K562 (cell line): ENCODE measurements around the gene PIANP. TPM values are rescaled to one million over a fixed set of nuclear protein-coding genes. Genes with fewer than 3 reads are reported as not detected.

Source experiments
- ATAC-seq: fragments of 200-7000 bp; cut with Tn5 transposase; 3 replicates; pipeline ENCODE4 v1.9.1; 2020; ENCODE audit warnings: moderate library complexity
- BruUV-seq: library from RNA; stranded (reverse); fragments of 400-500 nt; replicated peaks from 2 replicates; lab custom pipeline; 2021; lab: Mats Ljungman, UMichigan
- CTCF ChIA-PET: fragments of 300-600 bp; formaldehyde crosslinking; extraction: SDS; loops from one replicate; lab custom pipeline; 2021; ENCODE audit warnings: low intra/inter-chr PET ratio; lab: Yijun Ruan, JAX
- POLR2A ChIA-PET: fragments of 300-600, 350-650 bp; sonication (Branson Sonifier 250); formaldehyde crosslinking; extraction: SDS; loops from one replicate; lab custom pipeline; 2021; ENCODE audit warnings: antibody characterized with exemption, inconsistent platforms; lab: Yijun Ruan, JAX
- DNase-seq, 4 experiments: peaks; one replicate each; pipeline versions ENCODE4 v3.0.0 to v3.0.0-alpha.2; 2011 to 2018; ENCODE audit warnings: low spot score in 3 of 4, mixed read lengths in 3 of 4; ENCODE audit errors: extremely low read depth in 1 of 4
- FAIRE-seq: peaks from 2 replicates; lab custom pipeline; 2011; peaks lifted over from hg19 to GRCh38; lab: Jason Lieb, UNC
- H2AFZ ChIP-seq: 2 replicates; pipeline ENCODE4 v1.6.0; 2011; ENCODE audit warnings: low read depth, low read length, control low read depth, inconsistent platforms
- H3K27ac ChIP-seq: fragments of 200-600 bp; 3 replicates; pipeline ENCODE4 v1.8.0; 2011; ENCODE audit warnings: low read depth, mild to moderate bottlenecking, control low read depth, inconsistent platforms, low read length, moderate library complexity, mixed read lengths; ENCODE audit errors: extremely low read depth
- H3K27me3 ChIP-seq, 2 experiments: fragments of 300-600 bp in 1 of 2; 2 replicates in 1 of 2; 3 replicates in 1 of 2; pipeline versions ENCODE4 v1.6.0 to v1.8.0; 2011; ENCODE audit warnings: inconsistent platforms in 2 of 2, low read length in 2 of 2, mild to moderate bottlenecking in 1 of 2, mixed read lengths in 1 of 2, moderate library complexity in 1 of 2; ENCODE audit not compliant: control insufficient read depth in 2 of 2, insufficient read depth in 2 of 2
- H3K36me3 ChIP-seq: fragments of 300-600 bp; 3 replicates; pipeline ENCODE4 v1.8.0; 2011; ENCODE audit warnings: mild to moderate bottlenecking, low read length, inconsistent platforms; ENCODE audit not compliant: control insufficient read depth, insufficient read depth
- H3K4me1 ChIP-seq, 2 experiments: fragments of 200-600 bp in 1 of 2; replicated peaks in 1 of 2; 2 replicates in 1 of 2; 3 replicates in 1 of 2; pipeline versions ENCODE4 v1.5.1 to v1.8.0; 2011; ENCODE audit warnings: inconsistent platforms in 2 of 2, low read length in 2 of 2, mild to moderate bottlenecking in 1 of 2, mixed read lengths in 1 of 2, moderate library complexity in 1 of 2; ENCODE audit not compliant: control insufficient read depth in 2 of 2, insufficient read depth in 2 of 2
- H3K4me2 ChIP-seq: 2 replicates; pipeline ENCODE4 v1.6.1; 2011; ENCODE audit warnings: low read length, control low read depth, inconsistent platforms, mixed read lengths; ENCODE audit not compliant: insufficient read depth
- H3K4me3 ChIP-seq: fragments of 200-600 bp; sonication (generic), shearing (Covaris generic); 2 replicates; pipeline ENCODE4 v1.5.1; 2016; ENCODE audit warnings: control low read depth, inconsistent platforms
- H3K79me2 ChIP-seq: fragments of 200-600 bp; 3 replicates; pipeline ENCODE4 v1.8.0; 2011; ENCODE audit warnings: low read length, inconsistent platforms; ENCODE audit not compliant: control insufficient read depth, insufficient read depth
- H3K9ac ChIP-seq, 2 experiments: 2 replicates each; pipeline versions ENCODE4 v1.6.0 to v1.6.1; 2011; ENCODE audit warnings: low read depth in 2 of 2, low read length in 2 of 2, control low read depth in 1 of 2, inconsistent platforms in 1 of 2, mild to moderate bottlenecking in 1 of 2, mixed read lengths in 1 of 2; ENCODE audit not compliant: insufficient read depth in 1 of 2
- H3K9me1 ChIP-seq: one replicate; pipeline ENCODE4 v1.6.0; 2011; ENCODE audit warnings: inconsistent platforms, mild to moderate bottlenecking, low read length, moderate library complexity; ENCODE audit not compliant: control insufficient read depth, insufficient read depth
- H3K9me3 ChIP-seq: replicated peaks from 2 replicates; pipeline ENCODE4 v1.5.1; 2011; ENCODE audit warnings: low read depth, low read length, inconsistent platforms; ENCODE audit not compliant: control insufficient read depth, insufficient read depth
- H4K20me1 ChIP-seq: replicated peaks from 2 replicates; pipeline ENCODE4 v1.6.1; 2011; ENCODE audit warnings: low read length, inconsistent platforms, mixed read lengths; ENCODE audit not compliant: control insufficient read depth, insufficient read depth
- CTBP1 ChIP-seq: fragments of 450-650 bp; IDR thresholded peaks from 2 replicates; pipeline ENCODE4 v1.6.1; 2016; ENCODE audit warnings: borderline replicate concordance
- DIDO1 ChIP-seq: fragments of 450-650 bp; IDR thresholded peaks from 2 replicates; pipeline ENCODE4 v1.6.1; 2016; ENCODE audit warnings: low read depth, missing biosample characterization, missing genetic modification characterization
- GATAD2A ChIP-seq: fragments of 450-650 bp; IDR thresholded peaks from 2 replicates; pipeline ENCODE4 v1.6.1; 2017
- HNRNPUL1 ChIP-seq: fragments of 200-400 bp; formaldehyde crosslinking; IDR thresholded peaks from 2 replicates; pipeline ENCODE4 v1.6.1; 2017; ENCODE audit warnings: low read length
- KDM1A ChIP-seq, 2 experiments: fragments of 450-650 bp; IDR thresholded peaks; 2 replicates each; pipeline ENCODE4 v1.6.1; 2016; ENCODE audit warnings: mild to moderate bottlenecking in 2 of 2
- MED1 ChIP-seq: sonication (generic); formaldehyde crosslinking; IDR thresholded peaks from 2 replicates; pipeline ENCODE4 v1.8.1; 2023; ENCODE audit warnings: missing genetic modification reagents, borderline replicate concordance
- NUFIP1 ChIP-seq: fragments of 450-650 bp; IDR thresholded peaks from 2 replicates; pipeline ENCODE4 v1.6.1; 2018; ENCODE audit not compliant: partially characterized antibody
- RBM25 ChIP-seq: fragments of 200-400 bp; formaldehyde crosslinking; IDR thresholded peaks from 2 replicates; pipeline ENCODE4 v1.6.1; 2018; ENCODE audit warnings: low read length, low read depth, moderate library complexity; ENCODE audit not compliant: severe bottlenecking
- TRIM24 ChIP-seq, 2 experiments: fragments of 450-650 bp; IDR thresholded peaks; 2 replicates each; pipeline ENCODE4 v1.6.1; 2016
- ZNF57 ChIP-seq: fragments of 450-650 bp; formaldehyde crosslinking; IDR thresholded peaks from 2 replicates; pipeline ENCODE4 v1.4.0; 2020; ENCODE audit warnings: mild to moderate bottlenecking, moderate library complexity
- WGBS: fragments of 100-300 bp; shearing (Covaris generic); methylation state at CpG from one replicate; pipeline ENCODE4 v1.1.6; 2016; ENCODE audit warnings: low coverage, mixed read lengths; ENCODE audit not compliant: insufficient coverage; ENCODE audit errors: missing lambda C conversion rate; 5-methylcytosine and 5-hydroxymethylcytosine counted together
- in situ Hi-C: fragments of 300-500 bp; cut with MboI; formaldehyde crosslinking; loops from 4 replicates; pipeline ENCODE4 v1.15.0; 2018; ENCODE audit warnings: inconsistent platforms, mixed read lengths
- intact Hi-C: fragments of 100-400 bp; cut with micrococcal nuclease; formaldehyde crosslinking; loops from 2 replicates; pipeline ENCODE4 v1.14.2; 2022
- polyA plus RNA-seq, 8 experiments: library from polyadenylated mRNA; depleted of rRNA in 4 of 8; stranded (reverse) in 5 of 8; unstranded in 3 of 8; fragments of >200 nt; fragmentation: Nextera tagmentation in 2 of 8; fragmentation: Illumina TruSeq in 1 of 8; extraction: Ambion mirVana in 2 of 8; extraction: Trizol in 1 of 8; gene quantifications; 2 replicates each; pipeline versions ENCODE4 v1.2.1 to v1.2.3, GENCODE V29; 2011 to 2014; ENCODE audit warnings: inconsistent platforms in 1 of 8, missing spikeins in 1 of 8
- total RNA-seq, 7 experiments: library from RNA; depleted of rRNA in 6 of 7; stranded (reverse); fragments of >200 nt in 6 of 7; fragmentation: Illumina TruSeq in 2 of 7; extraction: Trizol in 2 of 7; gene quantifications; 2 replicates each; pipeline versions ENCODE4 v1.2.1 to v1.2.3, GENCODE V29; 2011 to 2021; ENCODE audit warnings: low replicate concordance in 1 of 7
- TF ChIP-seq, protein P1 (sequence below): fragments of 450-650 bp; IDR thresholded peaks from 2 replicates; pipeline ENCODE4 v1.6.1; 2016
- TF ChIP-seq, protein P2 (sequence below), 3 experiments: IDR thresholded peaks in 2 of 3; conservative IDR thresholded peaks in 1 of 3; 2 replicates each; pipeline ENCODE4 v1.5.1; 2011 to 2012; ENCODE audit warnings: low read length in 3 of 3, mild to moderate bottlenecking in 3 of 3, control low read depth in 2 of 3, improper control_type of control experiment in 1 of 3, inconsistent platforms in 1 of 3, low read depth in 1 of 3, mixed read lengths in 1 of 3, moderate library complexity in 1 of 3; ENCODE audit not compliant: insufficient read depth in 2 of 3
- TF ChIP-seq, protein P3 (sequence below): fragments of 250-450 bp; sonication (Bioruptor Pico); IDR thresholded peaks from 2 replicates; pipeline ENCODE4 v1.4.0; 2020; ENCODE audit warnings: mild to moderate bottlenecking
- TF ChIP-seq, protein P4 (sequence below), 2 experiments: fragments of 450-650 bp in 1 of 2; sonication (generic) in 1 of 2; formaldehyde crosslinking in 1 of 2; IDR thresholded peaks in 1 of 2; conservative IDR thresholded peaks in 1 of 2; 2 replicates each; pipeline versions ENCODE4 v1.6.1 to v1.8.1; 2016 to 2023; ENCODE audit warnings: mild to moderate bottlenecking in 2 of 2, moderate library complexity in 2 of 2, inconsistent platforms in 1 of 2, missing genetic modification reagents in 1 of 2

The PIANP gene
- total and polyA plus RNA-seq, 9 of the 15 experiments (the other 6 are each of a cell fraction or from before 2014, with no cell fraction given) = 0.07 TPM; not detected in 8

DNA sequence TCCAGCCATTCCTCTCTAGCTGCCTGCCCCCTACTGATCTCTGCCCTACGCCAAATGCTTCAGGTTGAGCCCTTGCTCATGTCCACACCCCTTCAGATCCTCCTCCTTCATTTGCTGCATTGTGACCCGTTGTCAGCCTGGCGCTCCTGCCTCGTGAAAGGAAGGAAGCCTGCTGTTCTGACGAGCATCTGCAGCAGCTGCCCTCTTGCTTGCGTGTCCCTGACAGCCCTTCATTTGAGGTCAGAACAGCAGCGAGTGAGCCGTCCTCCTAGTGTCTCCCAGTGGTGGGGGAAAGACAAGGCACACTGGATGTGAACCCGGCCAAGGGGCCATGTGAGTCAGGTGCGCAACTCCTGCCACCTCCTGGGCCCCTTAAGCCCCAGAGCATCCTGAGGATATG, 3.0 kb upstream of the PIANP start (continued):
- TF ChIP-seq, protein P1, sequence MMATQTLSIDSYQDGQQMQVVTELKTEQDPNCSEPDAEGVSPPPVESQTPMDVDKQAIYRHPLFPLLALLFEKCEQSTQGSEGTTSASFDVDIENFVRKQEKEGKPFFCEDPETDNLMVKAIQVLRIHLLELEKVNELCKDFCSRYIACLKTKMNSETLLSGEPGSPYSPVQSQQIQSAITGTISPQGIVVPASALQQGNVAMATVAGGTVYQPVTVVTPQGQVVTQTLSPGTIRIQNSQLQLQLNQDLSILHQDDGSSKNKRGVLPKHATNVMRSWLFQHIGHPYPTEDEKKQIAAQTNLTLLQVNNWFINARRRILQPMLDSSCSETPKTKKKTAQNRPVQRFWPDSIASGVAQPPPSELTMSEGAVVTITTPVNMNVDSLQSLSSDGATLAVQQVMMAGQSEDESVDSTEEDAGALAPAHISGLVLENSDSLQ = peak; percentile 24; the same call in 1 of the 2 replicates
- TF ChIP-seq CTBP1 (peak; percentile 57; the same call in 1 of the 2 replicates), MED1 (CRISPR knock-in tag) (no peak)
- TF ChIP-seq, protein P2, sequence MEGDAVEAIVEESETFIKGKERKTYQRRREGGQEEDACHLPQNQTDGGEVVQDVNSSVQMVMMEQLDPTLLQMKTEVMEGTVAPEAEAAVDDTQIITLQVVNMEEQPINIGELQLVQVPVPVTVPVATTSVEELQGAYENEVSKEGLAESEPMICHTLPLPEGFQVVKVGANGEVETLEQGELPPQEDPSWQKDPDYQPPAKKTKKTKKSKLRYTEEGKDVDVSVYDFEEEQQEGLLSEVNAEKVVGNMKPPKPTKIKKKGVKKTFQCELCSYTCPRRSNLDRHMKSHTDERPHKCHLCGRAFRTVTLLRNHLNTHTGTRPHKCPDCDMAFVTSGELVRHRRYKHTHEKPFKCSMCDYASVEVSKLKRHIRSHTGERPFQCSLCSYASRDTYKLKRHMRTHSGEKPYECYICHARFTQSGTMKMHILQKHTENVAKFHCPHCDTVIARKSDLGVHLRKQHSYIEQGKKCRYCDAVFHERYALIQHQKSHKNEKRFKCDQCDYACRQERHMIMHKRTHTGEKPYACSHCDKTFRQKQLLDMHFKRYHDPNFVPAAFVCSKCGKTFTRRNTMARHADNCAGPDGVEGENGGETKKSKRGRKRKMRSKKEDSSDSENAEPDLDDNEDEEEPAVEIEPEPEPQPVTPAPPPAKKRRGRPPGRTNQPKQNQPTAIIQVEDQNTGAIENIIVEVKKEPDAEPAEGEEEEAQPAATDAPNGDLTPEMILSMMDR (IDR thresholded peaks at IDR 0.05 in 2 of 3, conservative IDR thresholded peaks at IDR 0.05 in 1 of 3; ENCODE audit: insufficient read depth in 2 of 3, low read depth in 1 of 3, low read length in 3 of 3) = peak in 2 of 3 experiments; percentile 14 to 41; a peak in 3 of 6 replicates

DNA sequence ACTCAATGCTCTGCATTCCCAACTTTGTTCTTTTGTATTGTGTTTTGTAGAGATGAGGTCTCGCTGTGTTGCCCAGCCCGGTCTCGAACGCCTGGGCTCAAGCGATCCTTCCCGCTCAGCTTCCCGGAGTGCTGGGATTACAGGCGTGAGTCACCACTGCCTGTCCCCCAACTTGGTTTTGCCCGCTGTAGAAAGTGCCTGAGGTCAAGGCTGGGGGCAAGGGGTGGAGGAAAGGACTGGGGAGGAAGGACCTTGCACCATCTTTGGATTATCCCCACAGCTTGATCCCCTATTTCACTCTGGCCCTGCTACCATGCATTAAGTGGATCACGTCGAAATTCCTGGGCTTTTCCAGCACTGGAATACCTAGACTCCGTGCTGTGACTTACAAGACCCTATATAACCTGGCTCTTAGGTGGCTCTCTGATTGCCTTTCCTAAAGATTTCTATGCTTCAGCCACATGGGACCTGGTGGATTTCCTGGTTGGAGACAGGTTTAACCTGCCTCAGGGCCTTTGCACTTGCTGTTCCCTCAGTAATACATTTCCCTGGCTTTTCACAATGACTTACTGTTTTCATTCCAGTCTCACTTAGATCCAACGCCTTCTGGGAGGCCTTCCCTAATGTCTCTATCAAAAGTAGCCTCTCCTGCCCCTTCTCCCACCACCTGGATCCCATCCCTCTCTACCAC, 608 bp upstream of the PIANP start:
- 18% methylated on average over 11 of the region's 13 CpGs for WGBS
- FAIRE-seq = peak; percentile 15
- Histone ChIP-seq H3K4me3 (no peak overlapping the region), H3K4me1 (peaks cover 5 to 21% of the 10 kb centered on the region in 2 experiments; a peak in 4 of 5 replicates), H3K9me3 (no peaks in the 10 kb centered on the region), H3K27ac (no peak overlapping the region), H3K9ac (no peak overlapping the region), H3K9me1 (no peaks in the 10 kb centered on the region), H3K4me2 (0 out of 2 replicates have a peak overlapping the region, but pooled peaks have one; percentile 10), H2AFZ (no peak overlapping the region), H4K20me1 (no peaks in the 10 kb centered on the region), H3K27me3 (peaks cover 11 to 27% of the 10 kb centered on the region in 2 experiments; a peak in 4 of 5 replicates), H3K79me2 (no peaks in the 10 kb centered on the region), H3K36me3 (no peaks in the 10 kb centered on the region)
- no TSS peak for BruUV-seq
- POLR2A ChIA-PET = interaction anchor here (0.8 kb wide), 1 partner anchor 12 kb away, joined by 3 read pairs; the partner anchor contains the start of gene ZNF384
- intact Hi-C loops = no loop called here
- CTCF ChIA-PET = no interaction called here
- no peak for DNase-seq
- no peak for ATAC-seq
- in situ Hi-C loops = no loop called here
- no peak for TF ChIP-seq HNRNPUL1
- TF ChIP-seq, protein P3, sequence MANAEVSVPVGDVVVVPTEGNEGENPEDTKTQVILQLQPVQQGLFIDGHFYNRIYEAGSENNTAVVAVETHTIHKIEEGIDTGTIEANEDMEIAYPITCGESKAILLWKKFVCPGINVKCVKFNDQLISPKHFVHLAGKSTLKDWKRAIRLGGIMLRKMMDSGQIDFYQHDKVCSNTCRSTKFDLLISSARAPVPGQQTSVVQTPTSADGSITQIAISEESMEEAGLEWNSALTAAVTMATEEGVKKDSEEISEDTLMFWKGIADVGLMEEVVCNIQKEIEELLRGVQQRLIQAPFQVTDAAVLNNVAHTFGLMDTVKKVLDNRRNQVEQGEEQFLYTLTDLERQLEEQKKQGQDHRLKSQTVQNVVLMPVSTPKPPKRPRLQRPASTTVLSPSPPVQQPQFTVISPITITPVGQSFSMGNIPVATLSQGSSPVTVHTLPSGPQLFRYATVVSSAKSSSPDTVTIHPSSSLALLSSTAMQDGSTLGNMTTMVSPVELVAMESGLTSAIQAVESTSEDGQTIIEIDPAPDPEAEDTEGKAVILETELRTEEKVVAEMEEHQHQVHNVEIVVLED = no peak
- TF ChIP-seq NUFIP1 = no peak
- no peak for TF ChIP-seq TRIM24 (IDR thresholded peaks at IDR 0.05)
- no peak for TF ChIP-seq GATAD2A
- peak; percentile 21 to 40; a peak in 1 of 4 replicates for TF ChIP-seq KDM1A (IDR thresholded peaks at IDR 0.05)
- TF ChIP-seq, protein P4, sequence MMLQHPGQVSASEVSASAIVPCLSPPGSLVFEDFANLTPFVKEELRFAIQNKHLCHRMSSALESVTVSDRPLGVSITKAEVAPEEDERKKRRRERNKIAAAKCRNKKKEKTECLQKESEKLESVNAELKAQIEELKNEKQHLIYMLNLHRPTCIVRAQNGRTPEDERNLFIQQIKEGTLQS (IDR thresholded peaks at IDR 0.05) = 0 out of 2 replicates have a peak, but pooled peaks have one; percentile 17
- TF ChIP-seq, protein P4 (CRISPR knock-in tag; conservative IDR thresholded peaks at IDR 0.05) = no peak
- TF ChIP-seq RBM25 = peak; percentile 86
- TF ChIP-seq DIDO1 (tag) = no peak
- no peak for TF ChIP-seq ZNF57 (CRISPR knock-in tag)
